ENCODE data around the gene UBA7.

Gene UBA7

GRCh38 chr3:49794926-49795905 is 18.5 kb downstream of the UBA7 start:
- Histone ChIP-seq H4K20me1 (ENCODE audit: low read depth, low read length) (no peaks in the 10 kb centered on the region), H3F3A (ENCODE audit: insufficient read depth) (no peaks in the 10 kb centered on the region), H2AFZ (ENCODE audit: low read depth, low read length, severe bottlenecking) (no peak overlapping the region), H3K9me3 (ENCODE audit: insufficient read depth, low read length) (no peaks in the 10 kb centered on the region), H3K27me3 (ENCODE audit: low read length) (no peaks in the 10 kb centered on the region), H3K9ac (ENCODE audit: low read length) (no peak overlapping the region), H3K79me2 (ENCODE audit: insufficient read depth, low read length) (no peaks in the 10 kb centered on the region), H3K27ac (ENCODE audit: low read depth, low read length) (no peak overlapping the region), H3K9me2 (replicated peaks; ENCODE audit: insufficient read depth, low read length) (no peaks in the 10 kb centered on the region), H3K36me3 (ENCODE audit: low read length) (no peaks in the 10 kb centered on the region), H3K4me3 (ENCODE audit: insufficient read depth, low read length, poor library complexity, severe bottlenecking) (no peak overlapping the region), H3K4me2 (ENCODE audit: low read depth, low read length, poor library complexity, severe bottlenecking) (no peak overlapping the region)
- TF ChIP-seq EZH2phosphoT487 (conservative IDR thresholded peaks at IDR 0.05; ENCODE audit: low read length), result no peak
- TF ChIP-seq CTCF (IDR thresholded peaks at IDR 0.05; ENCODE audit: insufficient read depth, low read length, poor library complexity, severe bottlenecking), result no peak

- Histone ChIP-seq H3K27ac (ENCODE audit: low read depth, low read length) (no peak overlapping the region), H3K36me3 (ENCODE audit: low read length) (no peaks in the 10 kb centered on the region), H2AFZ (ENCODE audit: low read depth, low read length, severe bottlenecking) (no peak overlapping the region), H3K9me3 (ENCODE audit: insufficient read depth, low read length) (no peaks in the 10 kb centered on the region), H3K79me2 (ENCODE audit: insufficient read depth, low read length) (no peaks in the 10 kb centered on the region), H3F3A (ENCODE audit: insufficient read depth) (no peaks in the 10 kb centered on the region), H3K9ac (ENCODE audit: low read length) (no peak overlapping the region), H3K4me3 (ENCODE audit: insufficient read depth, low read length, poor library complexity, severe bottlenecking) (no peak overlapping the region), H3K4me2 (ENCODE audit: low read depth, low read length, poor library complexity, severe bottlenecking) (no peak overlapping the region), H3K27me3 (ENCODE audit: low read length) (no peaks in the 10 kb centered on the region), H3K9me2 (replicated peaks; ENCODE audit: insufficient read depth, low read length) (no peaks in the 10 kb centered on the region), H4K20me1 (ENCODE audit: low read depth, low read length) (no peaks in the 10 kb centered on the region)
- TF ChIP-seq EZH2phosphoT487 (conservative IDR thresholded peaks at IDR 0.05; ENCODE audit: low read length), result no peak
- TF ChIP-seq CTCF (IDR thresholded peaks at IDR 0.05; ENCODE audit: insufficient read depth, low read length, poor library complexity, severe bottlenecking), result no peak
Observed at GRCh38 chr3:49794431-49794830, 19.3 kb downstream of the UBA7 start.

- H3K4me2 ChIP-seq (ENCODE audit: low read depth, low read length, poor library complexity, severe bottlenecking), result no peak overlapping the region
- H3F3A ChIP-seq (ENCODE audit: insufficient read depth), result no peaks in the 10 kb centered on the region
- no peak overlapping the region for H3K9ac ChIP-seq (ENCODE audit: low read length)
- no peak overlapping the region for H2AFZ ChIP-seq (ENCODE audit: low read depth, low read length, severe bottlenecking)
- H3K9me2 ChIP-seq (replicated peaks; ENCODE audit: insufficient read depth, low read length), result no peaks in the 10 kb centered on the region
- no peaks in the 10 kb centered on the region for H3K79me2 ChIP-seq (ENCODE audit: insufficient read depth, low read length)
- H3K27me3 ChIP-seq (ENCODE audit: low read length), result no peaks in the 10 kb centered on the region
- H3K4me3 ChIP-seq (ENCODE audit: insufficient read depth, low read length, poor library complexity, severe bottlenecking), result no peak overlapping the region
- H4K20me1 ChIP-seq (ENCODE audit: low read depth, low read length), result no peaks in the 10 kb centered on the region
- no peaks in the 10 kb centered on the region for H3K36me3 ChIP-seq (ENCODE audit: low read length)
- TF ChIP-seq CTCF (IDR thresholded peaks at IDR 0.05; ENCODE audit: insufficient read depth, low read length, poor library complexity, severe bottlenecking), result no peak
- no peak for TF ChIP-seq EZH2phosphoT487 (conservative IDR thresholded peaks at IDR 0.05; ENCODE audit: low read length)
- H3K9me3 ChIP-seq (ENCODE audit: insufficient read depth, low read length), result no peaks in the 10 kb centered on the region
- no peak overlapping the region for H3K27ac ChIP-seq (ENCODE audit: low read depth, low read length)
Observed at GRCh38 chr3:49793486-49794085, 20.2 kb downstream of the UBA7 start.

Data from SU-DHL-6 (cell line).